GM20431 (cell line): ENCODE data around the gene SH3RF3.

Experiments used
- in situ Hi-C: fragments of 300-500 bp; cut with MseI, MboI; formaldehyde crosslinking; loops from one replicate; pipeline ENCODE4 v1.15.0; 2020; ENCODE audit warnings: low sequenced_read_pairs; ENCODE audit not compliant: unreplicated experiment

Gene SH3RF3

DNA sequence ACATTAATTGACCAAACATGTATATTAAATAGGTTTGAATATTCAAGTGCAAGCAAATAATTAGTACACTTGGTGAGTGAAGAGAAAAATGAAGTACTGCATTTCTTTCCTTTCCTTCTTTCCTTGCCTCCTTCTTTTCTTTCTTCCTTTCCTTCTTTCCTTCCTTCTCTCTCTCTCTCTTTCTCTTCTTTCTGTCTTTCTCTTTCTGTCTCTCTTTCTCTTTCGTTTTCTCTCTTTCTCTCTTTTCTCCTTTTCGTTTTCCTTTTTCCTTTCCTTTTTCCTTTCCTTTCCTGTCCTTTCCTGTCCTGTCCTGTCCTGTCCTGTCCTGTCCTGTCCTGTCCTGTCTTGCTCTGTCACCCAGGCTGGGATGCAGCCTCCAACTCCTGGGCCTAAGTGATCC, 119.6 kb downstream of the SH3RF3 start:
- in situ Hi-C loops: no loop called here

DNA sequence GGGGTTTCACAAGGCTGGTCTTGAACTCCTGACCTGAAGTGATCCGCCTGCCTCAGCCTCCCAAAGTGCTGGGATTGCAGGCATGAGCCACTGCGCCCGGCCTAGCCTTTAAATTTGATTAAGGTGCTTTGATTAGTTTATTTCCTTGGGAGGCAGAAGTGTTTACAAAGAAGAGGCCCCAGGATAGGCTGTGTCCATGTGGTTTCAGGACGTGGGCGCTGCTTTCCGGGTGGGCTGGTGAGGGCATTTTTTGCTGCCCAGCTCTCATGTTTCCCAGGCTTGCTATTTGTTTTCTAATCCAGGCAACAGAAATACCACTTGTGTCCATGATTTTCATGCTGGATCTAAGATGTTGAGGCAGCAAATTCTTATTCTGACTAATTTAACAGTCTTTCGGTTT, 124.2 kb downstream of the SH3RF3 start:
- in situ Hi-C loops: no loop called here

- in situ Hi-C loops: no loop called here
Observed at GRCh38 chr2:109254174-109254904, 125.3 kb downstream of the SH3RF3 start.

DNA sequence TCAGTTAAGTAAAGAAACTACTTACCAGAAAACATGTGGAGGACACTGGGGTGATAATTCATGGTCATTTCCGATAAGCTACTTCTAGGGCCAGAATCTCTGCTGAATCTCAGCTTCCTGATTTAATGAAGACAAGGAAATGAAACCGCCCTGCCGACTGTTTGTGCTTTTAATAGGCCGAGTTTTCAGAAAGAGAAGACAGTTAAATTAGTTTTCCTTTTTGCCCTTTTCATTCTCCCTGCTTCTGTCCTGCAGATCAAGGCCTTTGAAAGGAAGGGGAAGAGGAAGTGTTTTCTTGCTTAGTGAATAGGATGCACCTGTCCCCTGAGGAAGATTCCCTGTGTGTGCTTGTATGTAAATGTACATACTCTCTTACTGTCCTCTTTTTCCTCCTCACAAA, 126.6 kb downstream of the SH3RF3 start:
- in situ Hi-C loops: no loop called here

- in situ Hi-C loops: no loop called here
Observed at GRCh38 chr2:109256111-109256510, 127.1 kb downstream of the SH3RF3 start.

DNA sequence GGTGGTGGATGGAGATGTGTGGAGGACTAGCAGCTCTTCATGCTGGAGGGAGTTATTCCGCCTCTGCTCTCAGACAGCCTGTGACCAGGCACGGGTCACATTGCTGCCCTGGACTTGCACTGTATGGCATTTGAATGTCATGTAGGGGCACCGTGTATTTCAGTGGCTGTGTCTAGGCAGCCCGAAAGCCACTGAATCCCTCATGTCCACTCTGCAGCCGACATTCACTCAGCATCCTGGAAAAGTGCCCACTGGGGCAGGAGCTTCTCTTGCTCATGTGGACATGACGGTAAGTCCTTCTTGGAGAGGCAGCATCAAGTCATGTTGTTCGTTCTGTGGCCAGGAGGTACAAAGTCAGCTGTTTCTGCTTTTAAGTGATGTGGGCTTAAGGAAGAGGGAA, 127.9 kb downstream of the SH3RF3 start:
- in situ Hi-C loops: no loop called here

GRCh38 chr2:109257653-109258052, 128.6 kb downstream of the SH3RF3 start:
- in situ Hi-C loops: no loop called here

DNA sequence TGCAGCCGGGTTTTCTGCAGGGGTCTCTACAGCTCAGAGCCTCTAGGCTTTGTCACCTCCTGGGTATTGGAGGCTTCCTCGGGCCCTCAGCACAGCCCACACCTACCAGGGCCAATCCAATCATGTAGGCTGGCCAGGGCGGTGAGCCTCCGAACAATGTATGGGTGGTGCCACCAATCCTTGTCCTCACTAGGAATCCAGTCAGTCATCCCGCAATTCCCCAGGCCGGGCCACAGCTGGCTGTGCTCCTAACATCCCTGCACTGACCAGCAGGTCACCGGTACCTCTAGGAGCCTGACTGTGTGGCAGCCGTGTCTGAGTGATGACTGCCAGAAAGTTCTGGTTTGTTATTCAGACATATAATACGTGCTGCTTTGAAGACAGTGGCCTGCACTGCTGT, 129.4 kb downstream of the SH3RF3 start:
- in situ Hi-C loops: no loop called here

- in situ Hi-C loops: no loop called here
Observed at GRCh38 chr2:109258905-109259540, 130.0 kb downstream of the SH3RF3 start.

GRCh38 chr2:109259671-109260070, 130.7 kb downstream of the SH3RF3 start:
- in situ Hi-C loops: no loop called here

- in situ Hi-C loops: no loop called here
Observed at GRCh38 chr2:109260116-109260855, 131.3 kb downstream of the SH3RF3 start.

DNA sequence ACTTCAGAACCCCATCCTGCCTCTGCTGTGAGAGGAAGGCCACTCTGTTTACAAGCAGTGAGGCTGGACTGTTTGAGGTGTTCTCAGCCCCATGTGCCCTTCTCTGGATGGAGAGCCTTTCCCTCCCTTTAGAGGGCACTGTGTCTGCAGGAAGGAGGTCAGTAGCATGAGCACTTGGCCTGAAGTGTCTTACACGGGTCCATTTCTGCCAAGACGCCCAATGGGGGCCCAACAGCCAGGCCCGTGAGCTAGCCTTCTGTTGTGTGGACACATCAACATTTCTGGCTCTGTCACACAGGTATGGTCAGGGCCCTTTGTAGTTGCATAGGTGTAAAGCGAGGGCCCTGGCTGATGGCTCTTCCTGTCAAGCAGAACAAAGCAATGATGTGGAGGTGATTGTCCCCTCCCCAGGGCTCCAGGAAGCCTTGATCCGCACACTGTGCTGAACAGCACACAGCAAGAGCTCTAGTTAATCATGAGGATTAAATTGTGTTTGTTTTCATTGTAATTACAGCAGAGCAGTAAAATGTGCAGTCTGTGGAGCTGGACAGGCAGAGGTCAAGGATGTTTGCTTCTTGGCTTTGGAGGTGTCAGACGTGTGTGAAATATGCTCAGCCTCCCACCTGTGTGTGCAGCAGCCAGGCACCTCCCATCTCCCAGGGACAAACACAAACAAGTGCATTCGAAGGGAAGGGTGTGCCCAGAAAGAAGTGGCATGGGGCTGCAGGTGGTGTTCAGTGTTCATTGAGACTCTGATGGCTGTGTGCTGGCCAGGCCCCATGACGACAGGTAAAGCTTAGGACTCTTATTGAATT, 132.1 kb downstream of the SH3RF3 start:
- in situ Hi-C loops: no loop called here

GRCh38 chr2:109261906-109262631, 133.1 kb downstream of the SH3RF3 start:
- in situ Hi-C loops: no loop called here

DNA sequence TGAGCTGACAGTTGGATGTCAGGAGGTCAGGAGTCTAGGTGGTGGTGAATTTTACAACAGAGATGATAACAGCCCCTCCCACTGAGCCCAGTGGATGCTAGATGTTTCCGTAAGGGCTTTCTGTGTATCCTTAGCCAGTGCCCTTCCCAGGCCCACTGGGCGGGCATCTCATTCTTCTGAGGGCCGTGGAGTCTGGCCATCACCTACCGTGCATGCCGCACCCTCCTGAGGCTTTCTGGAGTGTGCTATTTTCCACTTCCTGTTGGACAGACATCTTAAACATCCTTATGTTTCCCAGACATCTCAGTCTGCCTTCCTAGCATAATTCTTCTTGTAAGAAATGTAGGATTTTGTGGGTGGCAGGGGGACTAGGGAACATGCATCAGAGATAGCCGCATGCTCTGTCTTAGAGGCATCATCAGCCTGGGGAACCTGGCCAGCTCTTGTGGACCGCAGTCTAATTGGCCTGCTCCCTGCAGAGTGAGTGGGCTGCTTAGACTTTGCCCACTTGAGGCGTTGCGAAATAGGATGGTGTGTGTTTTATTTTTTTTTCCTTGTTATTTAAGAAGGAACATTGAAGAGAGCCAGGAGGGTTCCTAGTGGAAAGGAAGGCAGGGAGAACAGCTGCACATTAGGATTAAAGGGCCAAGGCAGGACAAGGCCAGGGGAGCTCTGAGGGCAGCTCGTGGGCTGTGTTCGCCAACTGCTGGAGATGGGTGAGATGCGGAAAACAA, 135.8 kb downstream of the SH3RF3 start:
- in situ Hi-C loops: no loop called here

DNA sequence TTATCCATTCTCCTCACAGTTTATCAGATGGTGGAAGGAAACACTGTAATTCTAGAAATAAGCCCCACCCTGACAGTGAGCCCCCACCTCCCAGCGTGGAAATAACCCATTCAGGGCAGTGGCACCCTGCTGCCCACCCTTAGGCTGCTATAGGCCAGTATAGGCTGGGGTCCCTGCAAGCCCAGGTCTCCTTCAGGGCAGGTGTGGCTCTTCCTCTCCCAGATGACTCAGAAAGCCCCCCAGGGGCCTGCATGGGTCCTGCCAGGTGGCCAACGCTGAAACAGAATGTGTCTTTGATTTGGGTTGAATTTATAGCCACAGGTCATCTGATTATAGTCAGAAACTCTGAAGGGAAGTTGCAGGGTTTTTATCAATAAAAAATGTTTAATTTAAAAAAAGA, 136.4 kb downstream of the SH3RF3 start:
- in situ Hi-C loops: no loop called here

- in situ Hi-C loops: no loop called here
Observed at GRCh38 chr2:109265953-109266352, 136.9 kb downstream of the SH3RF3 start.

- in situ Hi-C loops: no loop called here
Observed at GRCh38 chr2:109266496-109266895, 137.5 kb downstream of the SH3RF3 start.

DNA sequence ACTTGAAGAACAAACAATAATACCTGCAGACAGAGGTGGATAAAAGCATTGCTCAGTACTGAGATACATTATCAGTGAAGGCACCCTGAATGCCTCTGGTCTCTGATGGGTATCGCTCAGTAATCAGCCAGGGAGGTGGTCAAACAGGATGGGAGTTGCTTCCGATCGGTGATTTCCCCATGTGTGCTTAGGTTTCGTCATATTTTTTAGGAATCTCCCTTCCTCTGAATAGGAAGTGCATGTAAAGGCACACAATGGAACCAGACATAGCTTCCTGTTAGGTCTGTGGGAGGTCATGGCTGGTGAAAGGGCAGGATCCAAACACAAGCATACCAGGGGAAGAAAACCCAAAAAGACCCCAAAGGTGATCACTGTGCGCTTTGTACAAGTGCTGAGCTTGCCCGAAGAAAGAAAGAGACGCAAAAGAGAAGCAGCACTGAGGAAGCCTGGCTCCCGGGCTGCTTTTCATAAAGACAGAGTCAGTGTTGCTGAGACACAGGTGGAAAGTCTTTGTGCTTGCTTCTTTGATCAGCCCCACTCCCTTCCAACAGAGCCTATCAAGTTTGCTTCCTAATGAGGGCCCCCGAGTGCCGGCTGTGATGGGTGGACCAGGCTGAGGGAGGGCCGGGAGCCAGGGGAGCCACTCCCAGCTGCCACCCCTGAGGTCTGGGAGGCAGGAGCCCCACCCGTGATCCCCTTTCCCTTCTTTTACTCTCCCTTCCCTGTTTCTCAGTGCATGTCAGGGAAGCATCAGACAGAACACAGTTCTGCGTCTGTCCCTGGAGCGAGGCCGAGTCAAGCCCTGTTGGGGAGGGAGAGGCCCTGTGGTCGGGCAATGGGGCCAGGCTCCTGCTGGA, 138.2 kb downstream of the SH3RF3 start:
- in situ Hi-C loops: no loop called here
